Natural killer cell (primary cell): ENCODE results near the gene SPATA31D1. TPM values are rescaled to one million over a fixed set of nuclear protein-coding genes. Genes with fewer than 3 reads are reported as not detected.

Experiments used
- ATAC-seq, 3 donors: fragments of 150-1000 bp in 2 of 3; fragments of 200-7000 bp in 1 of 3; cut with Tn5 transposase; 1 replicate in 1 of 3; 2 replicates in 2 of 3; pipeline ENCODE4 v1.10.0; 2021; ENCODE audit warnings: mild to moderate bottlenecking in 2 of 3, moderate library complexity in 2 of 3
- DNase-seq, 2 donors: peaks; one replicate each; pipeline versions ENCODE4 v3.0.0 to v3.0.0-alpha.2; 2013 to 2021; ENCODE audit warnings: mixed read lengths in 1 of 2
- H3K27ac ChIP-seq: one replicate; pipeline ENCODE4 v1.5.1; 2013; ENCODE audit warnings: mild to moderate bottlenecking, low read length
- H3K27me3 ChIP-seq: one replicate; pipeline ENCODE4 v1.6.1; 2013; ENCODE audit warnings: low read length; ENCODE audit not compliant: control insufficient read depth, insufficient read depth
- H3K36me3 ChIP-seq: one replicate; pipeline ENCODE4 v1.6.1; 2013; ENCODE audit warnings: low read length; ENCODE audit not compliant: control insufficient read depth, insufficient read depth
- H3K4me1 ChIP-seq: one replicate; pipeline ENCODE4 v1.6.1; 2013; ENCODE audit warnings: low read length; ENCODE audit not compliant: control insufficient read depth, insufficient read depth
- H3K4me3 ChIP-seq: one replicate; pipeline ENCODE4 v1.5.1; 2013; ENCODE audit warnings: low read length
- H3K9me3 ChIP-seq: one replicate; pipeline ENCODE4 v1.6.1; 2013; ENCODE audit warnings: low read length; ENCODE audit not compliant: control insufficient read depth, insufficient read depth
- H3K27ac Mint-ChIP-seq, 2 donors: one replicate each; pipeline ENCODE4 v1.8.0; 2022; ENCODE audit warnings: mild to moderate bottlenecking in 2 of 2, mixed read lengths in 2 of 2, moderate library complexity in 1 of 2
- H3K27me3 Mint-ChIP-seq, 2 donors: one replicate each; pipeline ENCODE4 v1.8.0; 2022; ENCODE audit warnings: low read depth in 2 of 2, mixed read lengths in 2 of 2
- H3K36me3 Mint-ChIP-seq: one replicate; pipeline ENCODE4 v1.8.0; 2022; ENCODE audit warnings: mixed read lengths
- H3K4me1 Mint-ChIP-seq, 2 donors: one replicate each; pipeline ENCODE4 v1.8.0; 2022; ENCODE audit warnings: mixed read lengths in 2 of 2
- H3K4me3 Mint-ChIP-seq: one replicate; pipeline ENCODE4 v1.8.0; 2022; ENCODE audit warnings: mild to moderate bottlenecking, moderate library complexity, mixed read lengths
- H3K9me3 Mint-ChIP-seq, 2 donors: one replicate each; pipeline ENCODE4 v1.8.0; 2022; ENCODE audit warnings: mixed read lengths in 2 of 2
- CTCF ChIP-seq: fragments of 200-600 bp; IDR thresholded peaks from one replicate; pipeline ENCODE4 v1.8.0; 2022; ENCODE audit warnings: antibody characterized with exemption
- WGBS: methylation state at CpG from one replicate; pipeline ENCODE4 v1.1.7; 2013; ENCODE audit warnings: missing lambda C conversion rate; ENCODE audit not compliant: insufficient coverage; 5-methylcytosine and 5-hydroxymethylcytosine counted together
- intact Hi-C: fragments of 100-400 bp; cut with micrococcal nuclease; formaldehyde crosslinking; loops from one replicate; pipeline ENCODE4 v1.14.2; 2022
- total RNA-seq, 4 donors: library from RNA; stranded (reverse); fragments of 120-200 nt in 1 of 4; gene quantifications; one replicate each; pipeline versions ENCODE4 v1.2.3 to v1.2.4, GENCODE V29; 2013 to 2022

The SPATA31D1 gene
- total RNA-seq, 3 donors from 2014 or later (not counting 1 experiment from before 2014, with no cell fraction given) = not detected

- Histone ChIP-seq H3K27ac (no peak overlapping the region), H3K36me3 (no peaks in the 10 kb centered on the region), H3K4me3 (no peak overlapping the region), H3K4me1 (no peaks in the 10 kb centered on the region), H3K9me3 (no peaks in the 10 kb centered on the region), H3K27me3 (no peaks in the 10 kb centered on the region)
- DNase-seq = no peak
- peaks cover 0 to 3% of the 10 kb centered on the region in 2 donors for H3K27me3 Mint-ChIP-seq
- no peak for ATAC-seq
- H3K4me1 Mint-ChIP-seq = no peaks in the 10 kb centered on the region
- H3K4me3 Mint-ChIP-seq = no peak overlapping the region
- H3K27ac Mint-ChIP-seq = no peak overlapping the region
- intact Hi-C loops = no loop called here
- H3K9me3 Mint-ChIP-seq = peaks cover 0 to 3% of the 10 kb centered on the region in 2 donors
- no peak for TF ChIP-seq CTCF
- 75% methylated on average over 5 of the region's 5 CpGs for WGBS
- H3K36me3 Mint-ChIP-seq = no peaks in the 10 kb centered on the region
Observed at GRCh38 chr9:81974764-81975163, 13.8 kb upstream of the SPATA31D1 start.

- H3K27me3 ChIP-seq = no peaks in the 10 kb centered on the region
- WGBS = 90% methylated on average over 11 of the region's 11 CpGs
- no peaks in the 10 kb centered on the region for H3K4me1 Mint-ChIP-seq
- no peaks in the 10 kb centered on the region for H3K9me3 ChIP-seq
- no peak overlapping the region for H3K4me3 Mint-ChIP-seq
- no peak overlapping the region for H3K27ac ChIP-seq
- no peak for TF ChIP-seq CTCF
- intact Hi-C loops = no loop called here
- H3K27me3 Mint-ChIP-seq = no peaks in the 10 kb centered on the region
- no peak for ATAC-seq
- DNase-seq = no peak
- no peak overlapping the region for H3K27ac Mint-ChIP-seq
- no peak overlapping the region for H3K4me3 ChIP-seq
- H3K4me1 ChIP-seq = no peaks in the 10 kb centered on the region
- peaks cover 0 to 5% of the 10 kb centered on the region in 2 donors for H3K9me3 Mint-ChIP-seq
- H3K36me3 ChIP-seq = no peaks in the 10 kb centered on the region
- no peaks in the 10 kb centered on the region for H3K36me3 Mint-ChIP-seq
Observed at GRCh38 chr9:81976351-81976750, 12.2 kb upstream of the SPATA31D1 start.

GRCh38 chr9:81979196-81979595 lies 9.4 kb upstream of the SPATA31D1 start:
- H3K4me1 Mint-ChIP-seq = no peaks in the 10 kb centered on the region
- no peaks in the 10 kb centered on the region for H3K9me3 ChIP-seq
- H3K9me3 Mint-ChIP-seq = peaks cover 0 to 5% of the 10 kb centered on the region in 2 donors
- no peaks in the 10 kb centered on the region for H3K27me3 ChIP-seq
- no peak for ATAC-seq
- TF ChIP-seq CTCF = no peak
- H3K27ac Mint-ChIP-seq = no peak overlapping the region
- H3K4me3 Mint-ChIP-seq = no peak overlapping the region
- 56% methylated on average over 2 of the region's 2 CpGs for WGBS
- H3K4me1 ChIP-seq = no peaks in the 10 kb centered on the region
- no peak overlapping the region for H3K4me3 ChIP-seq
- DNase-seq = no peak
- no peaks in the 10 kb centered on the region for H3K36me3 ChIP-seq
- no peaks in the 10 kb centered on the region for H3K27me3 Mint-ChIP-seq
- intact Hi-C loops = no loop called here
- H3K36me3 Mint-ChIP-seq = no peaks in the 10 kb centered on the region
- no peak overlapping the region for H3K27ac ChIP-seq

GRCh38 chr9:81980568-81980967 lies 8.0 kb upstream of the SPATA31D1 start:
- no peaks in the 10 kb centered on the region for H3K27me3 ChIP-seq
- DNase-seq = no peak

More at GRCh38 chr9:81980568-81980967, 8.0 kb upstream of the SPATA31D1 start:
- H3K27me3 Mint-ChIP-seq = no peaks in the 10 kb centered on the region
- H3K27ac ChIP-seq = no peak overlapping the region
- no peak for TF ChIP-seq CTCF
- intact Hi-C loops = no loop called here
- H3K9me3 Mint-ChIP-seq = peaks cover 0 to 2% of the 10 kb centered on the region in 2 donors
- H3K27ac Mint-ChIP-seq = no peak overlapping the region
- H3K4me3 Mint-ChIP-seq = no peak overlapping the region
- H3K4me3 ChIP-seq = no peak overlapping the region
- no peak for ATAC-seq
- no peaks in the 10 kb centered on the region for H3K9me3 ChIP-seq
- no peaks in the 10 kb centered on the region for H3K36me3 Mint-ChIP-seq
- no peaks in the 10 kb centered on the region for H3K4me1 Mint-ChIP-seq
- no peaks in the 10 kb centered on the region for H3K4me1 ChIP-seq
- H3K36me3 ChIP-seq = no peaks in the 10 kb centered on the region
